GM19467 (cell line): ENCODE measurements around the gene CELSR3.
A peak's percentile ranks its signal among the peaks of the same experiment; 100 is the strongest.

Source experiments
- ATAC-seq: cut with Tn5 transposase; IDR thresholded peaks from one replicate; pipeline ENCODE4 v1.9.1; 2021; ENCODE audit warnings: mild to moderate bottlenecking, moderate library complexity; ENCODE audit not compliant: unreplicated experiment

Gene CELSR3

GRCh38 chr3:48661501-48662144, 1.1 kb downstream of the CELSR3 start:
- ATAC-seq = no peak

- ATAC-seq = no peak
Measured at GRCh38 chr3:48660800-48661400, 1.8 kb downstream of the CELSR3 start.

- ATAC-seq = no peak
Measured at GRCh38 chr3:48656841-48657281, 5.8 kb downstream of the CELSR3 start.

- ATAC-seq = no peak
Measured at GRCh38 chr3:48656061-48656840, 6.4 kb downstream of the CELSR3 start.

GRCh38 chr3:48655606-48656005, 7.1 kb downstream of the CELSR3 start:
- no peak for ATAC-seq

- ATAC-seq = no peak
Measured at GRCh38 chr3:48655063-48655462, 7.6 kb downstream of the CELSR3 start.

- ATAC-seq = no peak
Measured at GRCh38 chr3:48652923-48653715, 9.6 kb downstream of the CELSR3 start.

- ATAC-seq = no peak
Measured at GRCh38 chr3:48651771-48652170, 10.9 kb downstream of the CELSR3 start.

- ATAC-seq = no peak
Measured at GRCh38 chr3:48650723-48651122, 12.0 kb downstream of the CELSR3 start.

- ATAC-seq = no peak
Measured at GRCh38 chr3:48648188-48648850, 14.4 kb downstream of the CELSR3 start.

- ATAC-seq = no peak
Measured at GRCh38 chr3:48647714-48648113, 15.0 kb downstream of the CELSR3 start.

GRCh38 chr3:48644898-48645760, 17.6 kb downstream of the CELSR3 start:
- no peak for ATAC-seq

GRCh38 chr3:48642605-48643004, 20.1 kb downstream of the CELSR3 start:
- ATAC-seq = no peak

GRCh38 chr3:48641396-48641795, 21.3 kb downstream of the CELSR3 start:
- ATAC-seq = no peak

GRCh38 chr3:48639944-48640606, 22.6 kb downstream of the CELSR3 start:
- no peak for ATAC-seq

- ATAC-seq = no peak
Measured at GRCh38 chr3:48637305-48637704, 25.4 kb downstream of the CELSR3 start.

- ATAC-seq = no peak
Measured at GRCh38 chr3:48636149-48636655, 26.5 kb downstream of the CELSR3 start.

GRCh38 chr3:48635222-48636021, 27.3 kb downstream of the CELSR3 start, which contains the start of gene SLC26A6:
Gene SLC26A6 (minus strand): TSS chr3:48635461. CDS start chr3:48635393, 68 bp downstream.
- peak; percentile 91 for ATAC-seq
